ENCODE data around the gene CAMTA1.

DNA sequence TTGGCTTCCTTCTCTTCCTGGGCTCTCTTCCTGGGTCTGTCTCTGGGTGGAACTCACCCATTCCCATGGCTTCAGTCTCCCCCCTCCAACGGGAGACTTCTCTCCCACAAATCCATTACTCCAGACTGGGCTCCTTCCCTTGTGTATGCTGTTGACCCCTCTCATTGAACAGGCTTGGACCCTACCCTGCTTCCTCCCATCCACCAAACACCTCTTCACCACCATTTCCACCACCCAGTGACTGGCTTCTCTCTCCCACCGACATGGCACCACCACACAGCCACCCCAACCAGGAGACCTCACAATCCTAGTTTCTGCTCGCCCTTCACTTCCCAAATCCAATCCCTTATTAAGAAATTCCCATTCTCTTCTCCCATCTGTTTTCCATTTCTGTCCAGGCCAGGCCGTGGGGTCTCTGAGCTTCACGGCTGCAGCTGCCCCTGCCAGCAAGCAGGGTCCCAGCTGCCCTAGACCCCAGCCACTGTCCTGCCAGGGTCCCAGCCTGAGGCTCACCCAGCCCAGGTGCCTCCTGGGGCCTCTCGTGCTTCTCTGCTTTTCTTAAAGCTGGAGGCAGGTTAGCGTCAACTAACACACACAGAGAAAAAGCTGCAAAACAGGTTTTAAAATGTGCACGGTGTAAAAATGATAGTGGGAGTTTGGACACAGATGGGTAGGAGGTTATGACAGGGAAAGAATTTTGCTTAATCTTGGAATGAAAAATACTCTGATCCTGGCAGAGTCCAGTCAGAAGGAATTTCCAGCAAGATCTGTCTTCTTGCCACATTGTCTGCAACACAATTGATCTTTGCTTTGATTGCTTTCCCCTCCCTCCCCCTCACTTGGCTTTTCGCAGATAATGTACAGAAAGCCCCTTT lies 602.0 kb downstream of the CAMTA1 start:
- TF ChIP-seq, protein P1, sequence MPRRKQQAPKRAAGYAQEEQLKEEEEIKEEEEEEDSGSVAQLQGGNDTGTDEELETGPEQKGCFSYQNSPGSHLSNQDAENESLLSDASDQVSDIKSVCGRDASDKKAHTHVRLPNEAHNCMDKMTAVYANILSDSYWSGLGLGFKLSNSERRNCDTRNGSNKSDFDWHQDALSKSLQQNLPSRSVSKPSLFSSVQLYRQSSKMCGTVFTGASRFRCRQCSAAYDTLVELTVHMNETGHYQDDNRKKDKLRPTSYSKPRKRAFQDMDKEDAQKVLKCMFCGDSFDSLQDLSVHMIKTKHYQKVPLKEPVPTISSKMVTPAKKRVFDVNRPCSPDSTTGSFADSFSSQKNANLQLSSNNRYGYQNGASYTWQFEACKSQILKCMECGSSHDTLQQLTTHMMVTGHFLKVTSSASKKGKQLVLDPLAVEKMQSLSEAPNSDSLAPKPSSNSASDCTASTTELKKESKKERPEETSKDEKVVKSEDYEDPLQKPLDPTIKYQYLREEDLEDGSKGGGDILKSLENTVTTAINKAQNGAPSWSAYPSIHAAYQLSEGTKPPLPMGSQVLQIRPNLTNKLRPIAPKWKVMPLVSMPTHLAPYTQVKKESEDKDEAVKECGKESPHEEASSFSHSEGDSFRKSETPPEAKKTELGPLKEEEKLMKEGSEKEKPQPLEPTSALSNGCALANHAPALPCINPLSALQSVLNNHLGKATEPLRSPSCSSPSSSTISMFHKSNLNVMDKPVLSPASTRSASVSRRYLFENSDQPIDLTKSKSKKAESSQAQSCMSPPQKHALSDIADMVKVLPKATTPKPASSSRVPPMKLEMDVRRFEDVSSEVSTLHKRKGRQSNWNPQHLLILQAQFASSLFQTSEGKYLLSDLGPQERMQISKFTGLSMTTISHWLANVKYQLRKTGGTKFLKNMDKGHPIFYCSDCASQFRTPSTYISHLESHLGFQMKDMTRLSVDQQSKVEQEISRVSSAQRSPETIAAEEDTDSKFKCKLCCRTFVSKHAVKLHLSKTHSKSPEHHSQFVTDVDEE (CRISPR knock-in tag; IDR thresholded peaks at IDR 0.05): no peak
- no peak for TF ChIP-seq RARB (CRISPR knock-in tag; IDR thresholded peaks at IDR 0.05)
- TF ChIP-seq ZFP30 (CRISPR knock-in tag; IDR thresholded peaks at IDR 0.05): no peak
- no peak for TF ChIP-seq ISL1 (CRISPR knock-in tag; IDR thresholded peaks at IDR 0.05)
- TF ChIP-seq ZFP3 (CRISPR knock-in tag; IDR thresholded peaks at IDR 0.05): no peak
- TF ChIP-seq, protein P2, sequence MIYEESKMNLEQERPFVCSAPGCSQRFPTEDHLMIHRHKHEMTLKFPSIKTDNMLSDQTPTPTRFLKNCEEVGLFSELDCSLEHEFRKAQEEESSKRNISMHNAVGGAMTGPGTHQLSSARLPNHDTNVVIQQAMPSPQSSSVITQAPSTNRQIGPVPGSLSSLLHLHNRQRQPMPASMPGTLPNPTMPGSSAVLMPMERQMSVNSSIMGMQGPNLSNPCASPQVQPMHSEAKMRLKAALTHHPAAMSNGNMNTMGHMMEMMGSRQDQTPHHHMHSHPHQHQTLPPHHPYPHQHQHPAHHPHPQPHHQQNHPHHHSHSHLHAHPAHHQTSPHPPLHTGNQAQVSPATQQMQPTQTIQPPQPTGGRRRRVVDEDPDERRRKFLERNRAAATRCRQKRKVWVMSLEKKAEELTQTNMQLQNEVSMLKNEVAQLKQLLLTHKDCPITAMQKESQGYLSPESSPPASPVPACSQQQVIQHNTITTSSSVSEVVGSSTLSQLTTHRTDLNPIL (CRISPR knock-in tag; IDR thresholded peaks at IDR 0.05; ENCODE audit: low read depth): no peak
- no peak for TF ChIP-seq PPARA (CRISPR knock-in tag; IDR thresholded peaks at IDR 0.05; ENCODE audit: borderline replicate concordance)
- no peak for TF ChIP-seq PATZ1 (CRISPR knock-in tag; IDR thresholded peaks at IDR 0.05; ENCODE audit: borderline replicate concordance)
- no peak for TF ChIP-seq SNAI2 (CRISPR knock-in tag; IDR thresholded peaks at IDR 0.05)
